SK-N-SH (cell line): ENCODE data around the gene DAPK3. TPM values are rescaled to one million over a fixed set of nuclear protein-coding genes. Genes with fewer than 3 reads are reported as not detected.
A peak's percentile ranks its signal among the peaks of the same experiment; 100 is the strongest.

ENCODE experiments used
- CTCF ChIA-PET: fragments of 300-600, 350-600 bp; formaldehyde crosslinking; extraction: SDS; loops from one replicate; lab custom pipeline; 2021; lab: Yijun Ruan, JAX
- POLR2A ChIA-PET: fragments of 350-600 bp; sonication (Branson Sonifier 250); formaldehyde crosslinking; extraction: SDS; loops from one replicate; lab custom pipeline; 2020; ENCODE audit warnings: antibody characterized with exemption, inconsistent platforms; lab: Yijun Ruan, JAX
- DNase-seq: peaks from one replicate; pipeline ENCODE4 v3.0.0; 2012
- H2AFZ ChIP-seq: fragments of 200-600 bp; sonication (generic); 2 replicates; pipeline ENCODE4 v1.8.1; 2016; ENCODE audit warnings: antibody characterized with exemption, mild to moderate bottlenecking, low read depth
- H3F3A ChIP-seq: fragments of 200-600 bp; sonication (generic); replicated peaks from 2 replicates; pipeline ENCODE3; 2016; ENCODE audit warnings: antibody characterized with exemption, mild to moderate bottlenecking; ENCODE audit not compliant: insufficient read depth
- H3K27ac ChIP-seq, 2 experiments: fragments of 200-500 bp in 1 of 2; fragments of 200-600 bp in 1 of 2; sonication (Bioruptor generic) in 1 of 2; sonication (generic), shearing (Covaris generic) in 1 of 2; 2 replicates each; pipeline versions ENCODE4 v1.5.1 to v1.6.1; 2014 to 2016; ENCODE audit warnings: low read depth in 2 of 2, inconsistent platforms in 1 of 2, low read length in 1 of 2, mild to moderate bottlenecking in 1 of 2, mixed read lengths in 1 of 2
- H3K27me3 ChIP-seq: fragments of 200-600 bp; sonication (generic), shearing (Covaris generic); 2 replicates; pipeline ENCODE4 v1.6.1; 2016; ENCODE audit warnings: mixed run types; ENCODE audit not compliant: insufficient read depth
- H3K36me3 ChIP-seq, 2 experiments: fragments of 200-500 bp in 1 of 2; fragments of 200-600 bp in 1 of 2; sonication (Bioruptor generic) in 1 of 2; sonication (generic) in 1 of 2; replicated peaks in 1 of 2; 2 replicates each; pipeline versions ENCODE3 to v1.5.1; 2014 to 2016; ENCODE audit warnings: low read length in 1 of 2, mild to moderate bottlenecking in 1 of 2; ENCODE audit not compliant: insufficient read depth in 2 of 2, control insufficient read depth in 1 of 2
- H3K4me1 ChIP-seq, 2 experiments: fragments of 200-500 bp in 1 of 2; fragments of 200-600 bp in 1 of 2; sonication (Bioruptor generic) in 1 of 2; sonication (generic), shearing (Covaris generic) in 1 of 2; 2 replicates each; pipeline versions ENCODE4 v1.5.1 to v1.6.1; 2014 to 2016; ENCODE audit warnings: low read depth in 1 of 2, low read length in 1 of 2, mixed run types in 1 of 2; ENCODE audit not compliant: insufficient read depth in 2 of 2, control insufficient read depth in 1 of 2
- H3K4me2 ChIP-seq: fragments of 200-600 bp; sonication (generic), shearing (Covaris generic); 2 replicates; pipeline ENCODE4 v1.6.1; 2017; ENCODE audit warnings: mixed run types
- H3K4me3 ChIP-seq, 2 experiments: fragments of 200-500 bp in 1 of 2; fragments of 200-600 bp in 1 of 2; sonication (Bioruptor generic) in 1 of 2; sonication (generic), shearing (Covaris generic) in 1 of 2; 2 replicates each; pipeline versions ENCODE4 v1.5.1 to v1.8.1; 2014 to 2016; ENCODE audit warnings: low read depth in 2 of 2, inconsistent platforms in 1 of 2, low read length in 1 of 2, mild to moderate bottlenecking in 1 of 2, mixed read lengths in 1 of 2, moderate library complexity in 1 of 2
- H3K79me2 ChIP-seq: fragments of 200-600 bp; sonication (generic); 2 replicates; pipeline ENCODE4 v1.8.1; 2017; ENCODE audit warnings: mild to moderate bottlenecking; ENCODE audit not compliant: insufficient read depth
- H3K9ac ChIP-seq: fragments of 200-600 bp; sonication (generic); 2 replicates; pipeline ENCODE4 v1.6.1; 2017; ENCODE audit warnings: mixed run types
- H3K9me2 ChIP-seq: fragments of 200-600 bp; sonication (generic); 2 replicates; pipeline ENCODE4 v1.6.1; 2017; ENCODE audit warnings: mixed run types
- H3K9me3 ChIP-seq: fragments of 200-600 bp; sonication (generic); 2 replicates; pipeline ENCODE4 v1.6.1; 2017; ENCODE audit warnings: mixed run types, mild to moderate bottlenecking, moderate library complexity
- H4K20me1 ChIP-seq: fragments of 200-600 bp; sonication (generic); 2 replicates; pipeline ENCODE4 v1.6.1; 2017; ENCODE audit warnings: mild to moderate bottlenecking, mixed run types; ENCODE audit not compliant: insufficient read depth
- ELF1 ChIP-seq: IDR thresholded peaks from 2 replicates; pipeline ENCODE4 v1.4.0; 2012
- FOSL2 ChIP-seq: IDR thresholded peaks from 2 replicates; pipeline ENCODE4 v1.4.0; 2012; ENCODE audit warnings: low read depth, mild to moderate bottlenecking, moderate library complexity, borderline replicate concordance
- FOXM1 ChIP-seq: IDR thresholded peaks from 2 replicates; pipeline ENCODE4 v1.4.0; 2012; ENCODE audit warnings: low read depth, mild to moderate bottlenecking
- MEF2A ChIP-seq: IDR thresholded peaks from 2 replicates; pipeline ENCODE4 v1.4.0; 2012; ENCODE audit warnings: low read depth, borderline replicate concordance
- NFIC ChIP-seq: IDR thresholded peaks from 2 replicates; pipeline ENCODE4 v1.4.0; 2012; ENCODE audit warnings: borderline replicate concordance
- POLR2AphosphoS5 ChIP-seq: IDR thresholded peaks from 2 replicates; pipeline ENCODE4 v1.6.1; 2012; ENCODE audit warnings: low read depth, low read length
- WGBS: methylation state at CpG from one replicate; pipeline ENCODE4 v1.1.6; 2017; ENCODE audit warnings: low lambda C conversion rate; 5-methylcytosine and 5-hydroxymethylcytosine counted together
- polyA plus RNA-seq, 3 experiments: library from polyadenylated mRNA; depleted of rRNA; stranded (reverse); fragments of >200 nt; gene quantifications; 2 replicates each; pipeline ENCODE4 v1.2.3, GENCODE V29; 2012
- TF ChIP-seq, protein P1 (sequence below): IDR thresholded peaks from 2 replicates; pipeline ENCODE4; 2012
- TF ChIP-seq, protein P2 (sequence below): fragments of 150-350 bp; IDR thresholded peaks from 2 replicates; pipeline ENCODE4 v1.6.1; 2016; ENCODE audit warnings: mild to moderate bottlenecking, low read depth, low read length

The DAPK3 gene
- polyA plus RNA-seq, 1 of the 3 experiments (the other 2 are of a cell fraction), result 142 TPM

DNA sequence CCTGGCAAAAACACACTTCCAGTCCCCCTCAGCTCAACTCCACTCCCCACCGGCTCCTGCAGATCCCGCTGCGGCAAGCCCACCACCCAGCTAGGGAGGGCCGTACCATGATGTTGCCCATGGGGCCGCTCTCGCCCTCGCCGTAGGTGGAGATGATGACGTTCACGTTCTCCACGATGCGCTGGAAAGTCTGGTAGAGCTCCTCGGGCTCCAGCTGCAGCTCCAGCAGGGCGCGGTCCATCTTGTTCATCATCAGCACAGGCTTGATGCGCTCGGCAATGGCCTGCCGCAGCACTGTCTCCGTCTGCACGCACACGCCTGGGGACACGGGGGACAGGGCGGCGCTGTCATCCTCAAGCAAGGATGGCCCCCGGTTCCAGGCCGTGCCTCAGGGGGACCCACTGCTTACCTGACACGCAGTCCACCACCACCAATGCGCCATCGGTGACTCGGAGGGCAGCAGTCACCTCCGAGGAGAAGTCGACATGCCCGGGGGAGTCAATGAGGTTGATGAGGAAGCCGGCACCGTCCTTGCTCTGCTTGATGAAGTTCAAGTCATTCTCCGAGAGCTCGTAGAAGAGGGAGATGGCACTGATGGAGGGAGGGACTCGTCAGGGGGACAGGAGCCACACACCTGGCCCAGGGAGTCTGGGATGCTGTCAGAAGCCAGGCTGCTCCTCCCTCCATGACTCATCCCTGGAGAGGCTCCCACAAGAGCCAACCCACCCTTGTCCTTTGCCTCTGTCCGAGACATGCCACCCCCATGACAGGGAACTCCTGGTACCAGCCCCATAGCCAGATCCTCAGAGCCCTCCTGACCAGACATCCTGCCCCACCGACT lies 12.0 kb upstream of the DAPK3 start:
- peak overlapping the region; percentile 91; the same call in 1 of the 2 replicates for H3K9ac ChIP-seq
- TF ChIP-seq ELF1 (no peak), FOSL2 (peak; percentile 29; the same call in 1 of the 2 replicates)
- TF ChIP-seq, protein P1, sequence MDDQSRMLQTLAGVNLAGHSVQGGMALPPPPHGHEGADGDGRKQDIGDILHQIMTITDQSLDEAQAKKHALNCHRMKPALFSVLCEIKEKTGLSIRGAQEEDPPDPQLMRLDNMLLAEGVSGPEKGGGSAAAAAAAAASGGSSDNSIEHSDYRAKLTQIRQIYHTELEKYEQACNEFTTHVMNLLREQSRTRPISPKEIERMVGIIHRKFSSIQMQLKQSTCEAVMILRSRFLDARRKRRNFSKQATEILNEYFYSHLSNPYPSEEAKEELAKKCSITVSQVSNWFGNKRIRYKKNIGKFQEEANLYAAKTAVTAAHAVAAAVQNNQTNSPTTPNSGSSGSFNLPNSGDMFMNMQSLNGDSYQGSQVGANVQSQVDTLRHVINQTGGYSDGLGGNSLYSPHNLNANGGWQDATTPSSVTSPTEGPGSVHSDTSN, result 0 out of 2 replicates have a peak, but pooled peaks have one; percentile 5
- TF ChIP-seq, all 33 proteins: peak for 2
- Histone ChIP-seq H3F3A (peaks cover 53% of the 10 kb centered on the region), H4K20me1 (peaks cover 73% of the 10 kb centered on the region), H3K4me3 (peak overlapping the region; percentile 91 to 99), H3K9me2 (no peaks in the 10 kb centered on the region), H2AFZ (no peak overlapping the region), H3K4me1 (peaks cover 15 to 37% of the 10 kb centered on the region in 2 experiments), H3K9me3 (no peaks in the 10 kb centered on the region), H3K27me3 (no peaks in the 10 kb centered on the region), H3K36me3 (peaks cover 61 to 64% of the 10 kb centered on the region in 2 experiments), H3K27ac (peak overlapping the region in 1 of 2 experiments; percentile 91; a peak in 2 of 4 replicates), H3K4me2 (peak overlapping the region; percentile 89), H3K79me2 (peaks cover 72% of the 10 kb centered on the region)
- DNase-seq, result peak; percentile 23
- 85% methylated on average over 26 of the region's 40 CpGs for WGBS
- CTCF ChIA-PET, result interaction anchor here (0.7 to 1.6 kb wide), 2 partner anchors 7 to 12 kb away, joined by 3 to 5 read pairs; partner anchors contain the start of gene DAPK3
- POLR2A ChIA-PET, result interaction anchor here (0.5 to 6.8 kb wide), 2 partner anchors 11 to 15 kb away, joined by 3 to 60 read pairs; partner anchors contain the start of gene DAPK3

DNA sequence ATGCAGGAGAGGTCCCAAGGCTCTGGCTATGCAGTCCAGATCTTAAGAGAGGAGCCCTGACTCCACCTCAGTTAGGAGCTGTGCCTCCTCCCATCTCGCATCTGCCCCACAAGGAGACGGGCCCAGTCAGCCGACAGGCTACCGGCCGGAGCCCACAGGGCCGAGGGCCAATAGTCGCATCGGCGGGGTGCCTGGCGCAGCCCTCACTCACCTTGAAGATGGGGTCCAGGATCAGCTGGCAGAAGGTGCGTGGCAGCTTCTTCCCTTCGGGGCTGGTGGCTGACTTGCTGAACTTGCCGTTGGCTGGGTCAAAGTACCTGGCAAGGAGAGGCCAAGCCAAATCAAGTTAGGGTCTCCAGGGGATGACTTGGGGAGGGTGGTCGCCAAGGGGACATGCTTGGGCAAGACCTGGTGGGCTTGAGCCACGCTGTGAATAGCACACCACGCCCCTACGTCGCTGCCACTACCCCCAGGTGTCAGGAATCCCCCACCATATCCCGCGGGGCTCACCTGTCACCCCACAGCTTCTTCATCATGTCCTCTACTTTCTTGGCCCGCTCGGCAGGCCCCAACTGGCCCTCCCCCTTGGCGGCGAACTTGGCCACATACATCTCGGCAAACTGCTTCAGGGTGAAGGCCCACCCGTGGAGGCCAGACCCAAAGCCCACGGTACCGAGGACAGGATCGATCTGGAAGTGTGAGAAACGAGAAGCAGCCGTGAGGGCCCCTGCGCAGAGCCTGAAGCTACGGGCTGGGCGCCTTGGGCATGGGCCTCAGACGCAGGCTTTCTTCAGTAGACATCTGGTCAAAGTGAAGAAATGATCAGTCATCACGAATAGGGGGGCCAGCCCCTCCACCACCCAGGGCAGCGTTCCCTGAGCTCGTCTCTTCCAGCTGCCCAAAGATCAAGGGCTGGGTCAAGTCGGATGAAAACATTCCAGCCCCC lies 11.1 kb upstream of the DAPK3 start:
- Histone ChIP-seq H3K9ac (no peak overlapping the region), H3K27ac (peak overlapping the region; percentile 22 to 28; a peak in 2 of 4 replicates), H2AFZ (no peak overlapping the region), H3K4me2 (peak overlapping the region; percentile 89; the same call in 1 of the 2 replicates), H3F3A (peaks cover 62% of the 10 kb centered on the region), H3K79me2 (peaks cover 80% of the 10 kb centered on the region), H3K27me3 (no peaks in the 10 kb centered on the region), H3K9me3 (no peaks in the 10 kb centered on the region), H4K20me1 (peaks cover 82% of the 10 kb centered on the region), H3K9me2 (no peaks in the 10 kb centered on the region), H3K36me3 (peaks cover 70 to 73% of the 10 kb centered on the region in 2 experiments), H3K4me1 (peaks cover 15 to 35% of the 10 kb centered on the region in 2 experiments), H3K4me3 (no peak overlapping the region)
- 92% methylated on average over 31 of the region's 39 CpGs for WGBS
- POLR2A ChIA-PET, result interaction anchor here (6.8 kb wide), 1 partner anchor 10 kb away, joined by 60 read pairs; the partner anchor contains the start of gene DAPK3
- CTCF ChIA-PET, result interaction anchor here (0.7 to 1.2 kb wide), 2 partner anchors 11 kb away, joined by 3 read pairs; partner anchors contain the start of gene DAPK3
- DNase-seq, result peak; percentile 17
- TF ChIP-seq FOXM1 (no peak), MEF2A (no peak), POLR2AphosphoS5 (no peak), NFIC (no peak)
- TF ChIP-seq, protein P2, sequence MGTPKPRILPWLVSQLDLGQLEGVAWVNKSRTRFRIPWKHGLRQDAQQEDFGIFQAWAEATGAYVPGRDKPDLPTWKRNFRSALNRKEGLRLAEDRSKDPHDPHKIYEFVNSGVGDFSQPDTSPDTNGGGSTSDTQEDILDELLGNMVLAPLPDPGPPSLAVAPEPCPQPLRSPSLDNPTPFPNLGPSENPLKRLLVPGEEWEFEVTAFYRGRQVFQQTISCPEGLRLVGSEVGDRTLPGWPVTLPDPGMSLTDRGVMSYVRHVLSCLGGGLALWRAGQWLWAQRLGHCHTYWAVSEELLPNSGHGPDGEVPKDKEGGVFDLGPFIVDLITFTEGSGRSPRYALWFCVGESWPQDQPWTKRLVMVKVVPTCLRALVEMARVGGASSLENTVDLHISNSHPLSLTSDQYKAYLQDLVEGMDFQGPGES, result no peak
